ENCODE measurements around the gene PPDPF.

DNA sequence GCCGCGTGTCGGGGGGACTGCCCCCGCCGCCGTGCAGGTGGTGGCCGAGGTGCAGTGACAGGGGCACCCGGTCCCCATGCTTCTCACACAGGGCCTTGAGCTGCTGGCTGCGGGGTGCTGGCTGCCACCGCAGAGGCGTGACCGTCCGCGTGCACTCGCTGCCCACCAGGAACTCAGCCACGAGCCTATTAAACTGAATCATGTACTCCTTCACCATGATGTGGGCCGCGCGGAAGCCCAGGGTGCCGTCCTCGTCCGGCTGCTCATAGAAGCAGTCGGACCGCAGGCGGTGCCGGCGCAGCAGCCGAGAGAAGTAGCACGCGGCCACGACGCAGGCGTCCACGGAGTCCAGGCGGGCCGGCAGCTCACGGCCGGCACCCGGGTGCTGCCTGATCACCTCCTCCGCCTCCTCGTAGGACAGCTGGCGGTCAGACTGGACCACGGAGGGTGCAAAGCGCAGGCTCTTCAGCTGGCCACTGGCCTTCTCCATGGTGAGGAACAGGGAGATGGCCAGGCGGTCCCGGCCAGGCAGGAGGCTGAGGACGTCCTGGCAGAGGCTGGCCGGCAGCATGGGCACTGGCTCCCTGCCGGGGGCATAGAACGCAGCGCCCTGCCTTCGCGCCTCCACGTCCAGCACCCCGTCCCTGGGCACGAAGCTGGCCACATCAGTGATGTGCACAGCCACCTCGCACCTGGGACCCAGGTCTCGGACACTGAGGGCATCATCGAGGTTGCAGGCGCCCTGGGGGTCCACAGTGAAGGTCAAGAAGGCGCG lies 43.7 kb downstream of the PPDPF start:
- TF ChIP-seq ZNF274 (IDR thresholded peaks at IDR 0.05; ENCODE audit: borderline replicate concordance, extremely low read depth, low read length) (no peak), GABPA (IDR thresholded peaks at IDR 0.05; ENCODE audit: borderline replicate concordance, insufficient read depth, low read length) (no peak), CREB1 (IDR thresholded peaks at IDR 0.05) (no peak), SP1 (IDR thresholded peaks at IDR 0.05; ENCODE audit: low read depth, low read length) (no peak), POLR2AphosphoS5 (IDR thresholded peaks at IDR 0.05; ENCODE audit: low read depth, low read length) (no peak), MAFK (IDR thresholded peaks at IDR 0.05; ENCODE audit: low read depth, low read length) (no peak), SIX5 (IDR thresholded peaks at IDR 0.05; ENCODE audit: low read depth, low read length) (no peak), POLR2A (IDR thresholded peaks at IDR 0.05; ENCODE audit: control extremely low read depth in 1 of 2, low read depth in 2 of 2, low read length in 2 of 2) (no peak)
- TF ChIP-seq, protein P1, sequence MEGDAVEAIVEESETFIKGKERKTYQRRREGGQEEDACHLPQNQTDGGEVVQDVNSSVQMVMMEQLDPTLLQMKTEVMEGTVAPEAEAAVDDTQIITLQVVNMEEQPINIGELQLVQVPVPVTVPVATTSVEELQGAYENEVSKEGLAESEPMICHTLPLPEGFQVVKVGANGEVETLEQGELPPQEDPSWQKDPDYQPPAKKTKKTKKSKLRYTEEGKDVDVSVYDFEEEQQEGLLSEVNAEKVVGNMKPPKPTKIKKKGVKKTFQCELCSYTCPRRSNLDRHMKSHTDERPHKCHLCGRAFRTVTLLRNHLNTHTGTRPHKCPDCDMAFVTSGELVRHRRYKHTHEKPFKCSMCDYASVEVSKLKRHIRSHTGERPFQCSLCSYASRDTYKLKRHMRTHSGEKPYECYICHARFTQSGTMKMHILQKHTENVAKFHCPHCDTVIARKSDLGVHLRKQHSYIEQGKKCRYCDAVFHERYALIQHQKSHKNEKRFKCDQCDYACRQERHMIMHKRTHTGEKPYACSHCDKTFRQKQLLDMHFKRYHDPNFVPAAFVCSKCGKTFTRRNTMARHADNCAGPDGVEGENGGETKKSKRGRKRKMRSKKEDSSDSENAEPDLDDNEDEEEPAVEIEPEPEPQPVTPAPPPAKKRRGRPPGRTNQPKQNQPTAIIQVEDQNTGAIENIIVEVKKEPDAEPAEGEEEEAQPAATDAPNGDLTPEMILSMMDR (IDR thresholded peaks at IDR 0.05; ENCODE audit: control extremely low read depth in 1 of 3, insufficient read depth in 1 of 3, low read depth in 1 of 3, low read length in 3 of 3): no peak
- TF ChIP-seq, protein P2, sequence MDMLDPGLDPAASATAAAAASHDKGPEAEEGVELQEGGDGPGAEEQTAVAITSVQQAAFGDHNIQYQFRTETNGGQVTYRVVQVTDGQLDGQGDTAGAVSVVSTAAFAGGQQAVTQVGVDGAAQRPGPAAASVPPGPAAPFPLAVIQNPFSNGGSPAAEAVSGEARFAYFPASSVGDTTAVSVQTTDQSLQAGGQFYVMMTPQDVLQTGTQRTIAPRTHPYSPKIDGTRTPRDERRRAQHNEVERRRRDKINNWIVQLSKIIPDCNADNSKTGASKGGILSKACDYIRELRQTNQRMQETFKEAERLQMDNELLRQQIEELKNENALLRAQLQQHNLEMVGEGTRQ (IDR thresholded peaks at IDR 0.05; ENCODE audit: low read length): no peak

Measured in H1 (cell line).